Adrenal gland (tissue), 5 donors: Measurements from ENCODE around the gene CALM3.

Experiments used
- POLR2A ChIP-seq, 2 donors: fragments of 450-650 bp; IDR thresholded peaks; one replicate each; pipeline ENCODE4 v1.6.1; 2017; ENCODE audit warnings: antibody characterized with exemption in 2 of 2, mild to moderate bottlenecking in 2 of 2, moderate library complexity in 1 of 2
- TF ChIP-seq, protein P1 (sequence below), 6 experiments: fragments of 450-650 bp in 4 of 6; fragments of 200-600 bp in 2 of 6; sonication (generic) in 1 of 6; IDR thresholded peaks; 1 replicate in 5 of 6; 2 replicates in 1 of 6; pipeline versions ENCODE4 v1.5.1 to v1.8.0; 2016 to 2021; ENCODE audit warnings: antibody characterized with exemption in 6 of 6, mild to moderate bottlenecking in 2 of 6, moderate library complexity in 1 of 6
- donor health status: DM: no; HTN: no; CAD: no.

DNA sequence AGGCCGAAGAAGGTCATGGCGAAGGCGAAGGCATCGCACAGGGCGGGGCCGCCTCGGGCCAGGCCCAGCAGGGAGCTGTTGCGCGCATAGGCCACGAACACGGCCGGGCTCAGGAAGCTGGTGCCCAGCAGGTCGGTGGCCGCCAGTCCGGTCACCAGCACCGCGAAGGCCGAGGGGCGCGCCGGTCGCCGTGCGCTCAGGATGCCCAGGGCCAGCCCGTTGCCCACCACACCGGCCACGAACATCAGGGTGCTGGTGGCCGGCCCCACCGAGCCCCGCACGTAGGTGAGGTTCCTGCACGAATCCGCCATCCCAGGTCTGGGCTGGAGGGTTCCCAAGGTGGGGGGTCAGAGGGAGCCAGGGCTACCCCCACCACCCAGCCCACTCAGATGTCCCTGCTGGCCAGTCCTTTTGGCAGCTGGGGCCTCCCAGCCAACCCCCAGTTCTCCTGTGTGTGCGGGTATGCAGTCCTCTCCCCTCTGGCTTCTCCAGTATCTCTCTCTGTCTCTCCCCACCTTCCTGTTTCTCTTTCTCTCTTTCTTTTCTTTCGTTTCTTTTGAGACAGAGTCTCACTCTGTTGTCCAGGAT is 22.9 kb downstream of the CALM3 start:
- TF ChIP-seq POLR2A (IDR thresholded peaks at IDR 0.05): no peak
- TF ChIP-seq, protein P1, sequence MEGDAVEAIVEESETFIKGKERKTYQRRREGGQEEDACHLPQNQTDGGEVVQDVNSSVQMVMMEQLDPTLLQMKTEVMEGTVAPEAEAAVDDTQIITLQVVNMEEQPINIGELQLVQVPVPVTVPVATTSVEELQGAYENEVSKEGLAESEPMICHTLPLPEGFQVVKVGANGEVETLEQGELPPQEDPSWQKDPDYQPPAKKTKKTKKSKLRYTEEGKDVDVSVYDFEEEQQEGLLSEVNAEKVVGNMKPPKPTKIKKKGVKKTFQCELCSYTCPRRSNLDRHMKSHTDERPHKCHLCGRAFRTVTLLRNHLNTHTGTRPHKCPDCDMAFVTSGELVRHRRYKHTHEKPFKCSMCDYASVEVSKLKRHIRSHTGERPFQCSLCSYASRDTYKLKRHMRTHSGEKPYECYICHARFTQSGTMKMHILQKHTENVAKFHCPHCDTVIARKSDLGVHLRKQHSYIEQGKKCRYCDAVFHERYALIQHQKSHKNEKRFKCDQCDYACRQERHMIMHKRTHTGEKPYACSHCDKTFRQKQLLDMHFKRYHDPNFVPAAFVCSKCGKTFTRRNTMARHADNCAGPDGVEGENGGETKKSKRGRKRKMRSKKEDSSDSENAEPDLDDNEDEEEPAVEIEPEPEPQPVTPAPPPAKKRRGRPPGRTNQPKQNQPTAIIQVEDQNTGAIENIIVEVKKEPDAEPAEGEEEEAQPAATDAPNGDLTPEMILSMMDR (IDR thresholded peaks at IDR 0.05): no peak
